HCT116 (cell line): ENCODE measurements around the gene RPS6KC1. TPM values are rescaled to one million over a fixed set of nuclear protein-coding genes. Genes with fewer than 3 reads are reported as not detected.
"Not testable (repeated sequence)": the region's sequence is repeated elsewhere in the genome, so short reads cannot be mapped to it uniquely, and the experiment has no call there.

Experiments
- ATAC-seq: fragments of 200-7000 bp; cut with Tn5 transposase; 2 replicates; pipeline ENCODE4 v1.9.1; 2020; ENCODE audit warnings: mild to moderate bottlenecking, moderate library complexity
- BruUV-seq: library from RNA; stranded (reverse); fragments of 400-500 nt; replicated peaks from 2 replicates; lab custom pipeline; 2021; lab: Mats Ljungman, UMichigan
- CTCF ChIA-PET: fragments of 300-600 bp; sonication (Branson Sonifier 250); formaldehyde crosslinking; loops from one replicate; lab custom pipeline; 2021; ENCODE audit warnings: antibody characterized with exemption; lab: Charles Lee
- POLR2A ChIA-PET: fragments of 300-600, 350-600 bp; sonication (Branson Sonifier 250); formaldehyde crosslinking; loops from one replicate; lab custom pipeline; 2021; ENCODE audit warnings: antibody characterized with exemption; lab: Charles Lee
- RAD21 ChIA-PET, 2 experiments: fragments of 300-600 bp; sonication (Branson Sonifier 250); formaldehyde crosslinking; loops; one replicate each; lab custom pipeline; 2023; ENCODE audit warnings: low total read pairs in 2 of 2; ENCODE audit not compliant: uncharacterized antibody in 2 of 2, unreplicated experiment in 2 of 2, low non-redundant PET in 1 of 2; lab: Charles Lee
- DNase-seq: peaks from one replicate; pipeline ENCODE4 v3.0.0-alpha.2; 2010; ENCODE audit warnings: low read depth, low spot score
- H2AFZ ChIP-seq: fragments of 200-600 bp; shearing (Covaris generic), sonication (generic); 2 replicates; pipeline ENCODE4 v1.6.1; 2017; ENCODE audit warnings: low read depth, mixed run types, mixed read lengths, antibody characterized with exemption, low read length; ENCODE audit not compliant: poor library complexity, severe bottlenecking
- H3K27ac ChIP-seq: 2 replicates; pipeline ENCODE4 v1.5.1; 2012; ENCODE audit warnings: low read depth, low read length
- H3K27me3 ChIP-seq: fragments of 200-600 bp; sonication (generic); 2 replicates; pipeline ENCODE4 v1.6.1; 2016; ENCODE audit warnings: mixed run types, low read length, mixed read lengths; ENCODE audit not compliant: insufficient read depth
- H3K36me3 ChIP-seq, 2 experiments: fragments of 200-500 bp in 1 of 2; fragments of 200-600 bp in 1 of 2; sonication (Bioruptor generic) in 1 of 2; sonication (generic) in 1 of 2; 2 replicates each; pipeline versions ENCODE4 v1.5.1 to v1.6.1; 2014 to 2016; ENCODE audit warnings: low read length in 2 of 2, inconsistent platforms in 1 of 2, mixed read lengths in 1 of 2, mixed run types in 1 of 2; ENCODE audit not compliant: insufficient read depth in 2 of 2, control insufficient read depth in 1 of 2
- H3K4me1 ChIP-seq, 2 experiments: fragments of 200-600 bp in 1 of 2; sonication (generic) in 1 of 2; 2 replicates each; pipeline versions ENCODE4 v1.5.1 to v1.6.1; 2012 to 2017; ENCODE audit warnings: low read length in 2 of 2, inconsistent platforms in 1 of 2, mild to moderate bottlenecking in 1 of 2, mixed read lengths in 1 of 2, mixed run types in 1 of 2, moderate library complexity in 1 of 2; ENCODE audit not compliant: insufficient read depth in 2 of 2, control insufficient read depth in 1 of 2
- H3K4me2 ChIP-seq: fragments of 200-600 bp; sonication (generic); 2 replicates; pipeline ENCODE4 v1.6.1; 2017; ENCODE audit warnings: mixed run types, low read length, mixed read lengths
- H3K4me3 ChIP-seq, 2 experiments: fragments of 200-600 bp in 1 of 2; sonication (generic) in 1 of 2; replicated peaks in 1 of 2; 2 replicates each; pipeline ENCODE4 v1.5.1; 2011 to 2016; ENCODE audit warnings: low read length in 2 of 2, control low read depth in 1 of 2, low read depth in 1 of 2, mild to moderate bottlenecking in 1 of 2, mixed read lengths in 1 of 2, mixed run types in 1 of 2
- H3K79me2 ChIP-seq: fragments of 200-600 bp; sonication (generic); 2 replicates; pipeline ENCODE4 v1.6.1; 2017; ENCODE audit warnings: mild to moderate bottlenecking, mixed run types, low read length, moderate library complexity, mixed read lengths; ENCODE audit not compliant: insufficient read depth
- H3K9ac ChIP-seq: fragments of 200-600 bp; sonication (generic); 2 replicates; pipeline ENCODE4 v1.6.1; 2016; ENCODE audit warnings: low read length, mixed read lengths
- H3K9me2 ChIP-seq: fragments of 200-600 bp; sonication (generic), shearing (Covaris generic); 2 replicates; pipeline ENCODE4 v1.6.1; 2017; ENCODE audit warnings: mixed run types, mild to moderate bottlenecking, moderate library complexity; ENCODE audit not compliant: insufficient read depth
- H3K9me3 ChIP-seq, 2 experiments: fragments of 200-500 bp in 1 of 2; fragments of 200-600 bp in 1 of 2; sonication (Bioruptor generic) in 1 of 2; sonication (generic) in 1 of 2; 2 replicates each; pipeline ENCODE4 v1.6.1; 2014 to 2017; ENCODE audit warnings: low read length in 2 of 2, mixed read lengths in 2 of 2, inconsistent platforms in 1 of 2, low read depth in 1 of 2, mild to moderate bottlenecking in 1 of 2, mixed run types in 1 of 2, moderate library complexity in 1 of 2; ENCODE audit not compliant: control insufficient read depth in 1 of 2, insufficient read depth in 1 of 2
- H4K20me1 ChIP-seq: fragments of 200-600 bp; sonication (generic), shearing (Covaris generic); 2 replicates; pipeline ENCODE4 v1.6.1; 2017; ENCODE audit warnings: mixed run types, mild to moderate bottlenecking, moderate library complexity; ENCODE audit not compliant: insufficient read depth
- CBX3 ChIP-seq: IDR thresholded peaks from 2 replicates; pipeline ENCODE4 v1.6.1; 2012; ENCODE audit warnings: low read depth
- CEBPB ChIP-seq: IDR thresholded peaks from 2 replicates; pipeline ENCODE4 v1.6.1; 2012; ENCODE audit warnings: low read depth
- FOSL1 ChIP-seq: IDR thresholded peaks from 2 replicates; pipeline ENCODE4 v1.6.1; 2012; ENCODE audit warnings: low read depth
- JUND ChIP-seq: IDR thresholded peaks from 2 replicates; pipeline ENCODE4 v1.6.1; 2012
- REST ChIP-seq: IDR thresholded peaks from 2 replicates; pipeline ENCODE4 v1.6.1; 2012; ENCODE audit warnings: low read depth
- intact Hi-C: fragments of 100-400 bp; cut with micrococcal nuclease; formaldehyde crosslinking; loops from 2 replicates; pipeline ENCODE4 v1.10.0; 2022
- total RNA-seq: library from RNA; stranded (reverse); gene quantifications from one replicate; pipeline ENCODE4 v1.2.1, GENCODE V29; 2021; ENCODE audit not compliant: unreplicated experiment

The RPS6KC1 gene
- total RNA-seq, 1 experiment from 2014 or later = 15.9 TPM

- no peak for TF ChIP-seq REST
- no peak for TF ChIP-seq CBX3
- no peak for TF ChIP-seq JUND
- TF ChIP-seq CEBPB = no peak
- TF ChIP-seq FOSL1 = no peak
Observed at GRCh38 chr1:213194855-213195254, 143.8 kb downstream of the RPS6KC1 start (continued).

GRCh38 chr1:213196328-213197054 lies 145.4 kb downstream of the RPS6KC1 start:
- H4K20me1 ChIP-seq, H2AFZ ChIP-seq, RAD21 ChIA-PET, H3K4me2 ChIP-seq, CTCF ChIA-PET, H3K9me3 ChIP-seq, H3K4me1 ChIP-seq, H3K36me3 ChIP-seq, DNase-seq, H3K27ac ChIP-seq, BruUV-seq, ATAC-seq, H3K79me2 ChIP-seq, H3K27me3 ChIP-seq, H3K9ac ChIP-seq, POLR2A ChIA-PET, H3K4me3 ChIP-seq, H3K9me2 ChIP-seq, intact Hi-C loops: not testable (repeated sequence)
